ENCODE results near the gene CANT1. TPM values are rescaled to one million over a fixed set of nuclear protein-coding genes. Genes with fewer than 3 reads are reported as not detected.

CANT1 gene
- total and polyA plus RNA-seq, 2 of the 13 experiments (the other 11 are each of a cell fraction or from before 2014, with no cell fraction given) = 34.1 to 42.1 TPM

GRCh38 chr17:79035686-79036085 is 26.1 kb upstream of the CANT1 start:
- Histone ChIP-seq H3K27ac (ENCODE audit: extremely low read length, insufficient read depth, low read length) (no peak overlapping the region), H3K4me2 (ENCODE audit: low read depth, low read length) (no peak overlapping the region), H3K9me3 (ENCODE audit: low read length) (no peaks in the 10 kb centered on the region), H3K4me3 (replicated peaks in 1 of 3; ENCODE audit: insufficient read depth in 1 of 3, low read depth in 2 of 3, low read length in 3 of 3) (no peak overlapping the region), H3K79me2 (ENCODE audit: insufficient read depth, low read length) (no peaks in the 10 kb centered on the region), H2AFZ (ENCODE audit: low read length) (no peak overlapping the region), H3K4me1 (ENCODE audit: insufficient read depth, low read length) (peaks cover 22% of the 10 kb centered on the region), H3K36me3 (replicated peaks in 1 of 2; ENCODE audit: control insufficient read depth in 1 of 2, insufficient read depth in 2 of 2, low read length in 2 of 2) (no peaks in the 10 kb centered on the region), H3K27me3 (ENCODE audit: control insufficient read depth in 1 of 2, insufficient read depth in 2 of 2, low read length in 2 of 2) (peaks cover 10 to 49% of the 10 kb centered on the region in 2 experiments; a peak in 4 of 5 replicates), H3K9ac (ENCODE audit: insufficient read depth, low read depth, low read length) (no peak overlapping the region), H4K20me1 (ENCODE audit: insufficient read depth, low read length) (no peaks in the 10 kb centered on the region)
- intact Hi-C loops (cut with micrococcal nuclease; ENCODE audit: unreplicated experiment) (no loop called here), in situ Hi-C loops (cut with HindIII; ENCODE audit: extremely low pct_ligation_motif_present, low pct_unique_long_range_greater_than_20kb) (no loop called here)
- ATAC-seq (no peak), DNase-seq (ENCODE audit: low spot score) (no peak), FAIRE-seq (no peak)
- BruUV-seq (replicated peaks) = no TSS peak
- ChIA-PET POLR2A (interaction anchor here (8.8 kb wide), 1 partner anchor 9 kb away, joined by 127 read pairs; no protein-coding TSS in a partner anchor), CTCF (ENCODE audit: low intra/inter-chr PET ratio, low total read pairs) (no interaction called here)
- WGBS (ENCODE audit: low lambda C conversion rate) = 66% methylated on average over 6 of the region's 6 CpGs
- TF ChIP-seq ZNF776 (CRISPR knock-in tag; IDR thresholded peaks at IDR 0.05) (no peak), FLYWCH1 (CRISPR knock-in tag; IDR thresholded peaks at IDR 0.05) (no peak), PHF21A (CRISPR knock-in tag; IDR thresholded peaks at IDR 0.05) (no peak), PHF20 (CRISPR knock-in tag; IDR thresholded peaks at IDR 0.05) (no peak), ZNF761 (CRISPR knock-in tag; conservative IDR thresholded peaks at IDR 0.05) (no peak), ZHX2 (IDR thresholded peaks at IDR 0.05; ENCODE audit: low read depth) (no peak), ZHX2 (CRISPR knock-in tag; IDR thresholded peaks at IDR 0.05; ENCODE audit: borderline replicate concordance) (no peak), ZNF362 (CRISPR knock-in tag; IDR thresholded peaks at IDR 0.05; ENCODE audit: borderline replicate concordance) (no peak), ZNF337 (CRISPR knock-in tag; IDR thresholded peaks at IDR 0.05; ENCODE audit: borderline replicate concordance, low read depth) (no peak), PATZ1 (CRISPR knock-in tag; IDR thresholded peaks at IDR 0.05) (no peak), PBX2 (CRISPR knock-in tag; IDR thresholded peaks at IDR 0.05) (no peak), ATF4 (CRISPR knock-in tag; IDR thresholded peaks at IDR 0.05) (no peak), ZNF891 (CRISPR knock-in tag; IDR thresholded peaks at IDR 0.05) (no peak), ZNF207 (IDR thresholded peaks at IDR 0.05; ENCODE audit: borderline replicate concordance) (no peak)
